SK-N-SH treated with all-trans-retinoic acid at 6 μM for 48 hours (cell line): Measurements from ENCODE around the gene IKZF5.

Experiments
- CSDC2 ChIP-seq: fragments of 250-450 bp; sonication (Bioruptor Pico); IDR thresholded peaks from 2 replicates; pipeline ENCODE4 v1.5.0; 2020; ENCODE audit warnings: mild to moderate bottlenecking, moderate library complexity
- ESRRG ChIP-seq: fragments of 250-450 bp; sonication (Bioruptor Pico); IDR thresholded peaks from 2 replicates; pipeline ENCODE4 v1.6.1; 2021; ENCODE audit warnings: mild to moderate bottlenecking
- SNAI2 ChIP-seq: fragments of 250-450 bp; sonication (Bioruptor Pico); IDR thresholded peaks from 2 replicates; pipeline ENCODE4 v1.5.0; 2020; ENCODE audit warnings: mild to moderate bottlenecking, moderate library complexity
- ZNF565 ChIP-seq: fragments of 450-650 bp; formaldehyde crosslinking; conservative IDR thresholded peaks from 2 replicates; pipeline ENCODE4 v1.5.0; 2020; ENCODE audit warnings: low read depth, mild to moderate bottlenecking, moderate library complexity
- ZNF70 ChIP-seq: fragments of 450-650 bp; formaldehyde crosslinking; IDR thresholded peaks from 2 replicates; pipeline ENCODE4 v1.5.0; 2020; ENCODE audit warnings: mild to moderate bottlenecking, moderate library complexity

- TF ChIP-seq CSDC2 (no peak), ZNF565 (CRISPR knock-in tag) (no peak), ESRRG (CRISPR knock-in tag) (no peak), SNAI2 (CRISPR knock-in tag) (no peak), ZNF70 (CRISPR knock-in tag) (no peak)
Observed at GRCh38 chr10:123044391-123044790, 35.8 kb upstream of the IKZF5 start.
